ENCODE data around the gene ANKHD1. TPM values are rescaled to one million over a fixed set of nuclear protein-coding genes. Genes with fewer than 3 reads are reported as not detected.

ANKHD1 gene
- total and polyA plus RNA-seq, 8 donors = 104 to 148 (median 136) TPM

- no peaks in the 10 kb centered on the region for H3K9me3 ChIP-seq
- no peak for DNase-seq
- no peaks in the 10 kb centered on the region for H3K27me3 ChIP-seq
- no peak for ATAC-seq
- intact Hi-C loops (cut with DNase I) = no loop called here
- peaks cover 35 to 74% of the 10 kb centered on the region in 2 donors for H3K4me1 ChIP-seq
- TF ChIP-seq, protein P1, sequence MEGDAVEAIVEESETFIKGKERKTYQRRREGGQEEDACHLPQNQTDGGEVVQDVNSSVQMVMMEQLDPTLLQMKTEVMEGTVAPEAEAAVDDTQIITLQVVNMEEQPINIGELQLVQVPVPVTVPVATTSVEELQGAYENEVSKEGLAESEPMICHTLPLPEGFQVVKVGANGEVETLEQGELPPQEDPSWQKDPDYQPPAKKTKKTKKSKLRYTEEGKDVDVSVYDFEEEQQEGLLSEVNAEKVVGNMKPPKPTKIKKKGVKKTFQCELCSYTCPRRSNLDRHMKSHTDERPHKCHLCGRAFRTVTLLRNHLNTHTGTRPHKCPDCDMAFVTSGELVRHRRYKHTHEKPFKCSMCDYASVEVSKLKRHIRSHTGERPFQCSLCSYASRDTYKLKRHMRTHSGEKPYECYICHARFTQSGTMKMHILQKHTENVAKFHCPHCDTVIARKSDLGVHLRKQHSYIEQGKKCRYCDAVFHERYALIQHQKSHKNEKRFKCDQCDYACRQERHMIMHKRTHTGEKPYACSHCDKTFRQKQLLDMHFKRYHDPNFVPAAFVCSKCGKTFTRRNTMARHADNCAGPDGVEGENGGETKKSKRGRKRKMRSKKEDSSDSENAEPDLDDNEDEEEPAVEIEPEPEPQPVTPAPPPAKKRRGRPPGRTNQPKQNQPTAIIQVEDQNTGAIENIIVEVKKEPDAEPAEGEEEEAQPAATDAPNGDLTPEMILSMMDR (IDR thresholded peaks at IDR 0.05) = no peak
- H3K36me3 ChIP-seq = peaks cover 0 to 48% of the 10 kb centered on the region in 2 donors
- no peak overlapping the region for H3K4me3 ChIP-seq
- H3K27ac ChIP-seq = peak overlapping the region in 1 of 2 donors; percentile 93
Observed at GRCh38 chr5:140550147-140551079, 148.8 kb downstream of the ANKHD1 start.

GRCh38 chr5:140551872-140552271 lies 150.2 kb downstream of the ANKHD1 start:
- peaks cover 42 to 76% of the 10 kb centered on the region in 2 donors for H3K4me1 ChIP-seq
- TF ChIP-seq, protein P1 (IDR thresholded peaks at IDR 0.05) = no peak
- peaks cover 0 to 46% of the 10 kb centered on the region in 2 donors for H3K36me3 ChIP-seq
- DNase-seq = no peak
- H3K27me3 ChIP-seq = no peaks in the 10 kb centered on the region
- ATAC-seq = no peak
- no peak overlapping the region for H3K27ac ChIP-seq
- intact Hi-C loops (cut with DNase I) = no loop called here
- no peak overlapping the region for H3K4me3 ChIP-seq
- H3K9me3 ChIP-seq = no peaks in the 10 kb centered on the region

GRCh38 chr5:140553657-140554056 lies 152.0 kb downstream of the ANKHD1 start:
- peaks cover 0 to 46% of the 10 kb centered on the region in 2 donors for H3K36me3 ChIP-seq
- DNase-seq (no peak), ATAC-seq (no peak)
- intact Hi-C loops (cut with DNase I) = no loop called here
- TF ChIP-seq, protein P1 (IDR thresholded peaks at IDR 0.05) = no peak
- no peak overlapping the region for H3K4me3 ChIP-seq
- no peaks in the 10 kb centered on the region for H3K9me3 ChIP-seq
- peak overlapping the region in 1 of 2 donors; percentile 58 for H3K27ac ChIP-seq
- H3K4me1 ChIP-seq = peaks cover 29 to 67% of the 10 kb centered on the region in 2 donors
- no peaks in the 10 kb centered on the region for H3K27me3 ChIP-seq

GRCh38 chr5:140554454-140554853 lies 152.8 kb downstream of the ANKHD1 start:
- H3K9me3 ChIP-seq = no peaks in the 10 kb centered on the region
- H3K27ac ChIP-seq = peak overlapping the region in 1 of 2 donors; percentile 58
- ATAC-seq (no peak), DNase-seq (no peak)
- TF ChIP-seq, protein P1 (IDR thresholded peaks at IDR 0.05) = no peak
- H3K4me3 ChIP-seq = no peak overlapping the region
- no peaks in the 10 kb centered on the region for H3K27me3 ChIP-seq
- peaks cover 21 to 59% of the 10 kb centered on the region in 2 donors for H3K4me1 ChIP-seq
- intact Hi-C loops (cut with DNase I) = no loop called here
- peaks cover 0 to 39% of the 10 kb centered on the region in 2 donors for H3K36me3 ChIP-seq

DNA sequence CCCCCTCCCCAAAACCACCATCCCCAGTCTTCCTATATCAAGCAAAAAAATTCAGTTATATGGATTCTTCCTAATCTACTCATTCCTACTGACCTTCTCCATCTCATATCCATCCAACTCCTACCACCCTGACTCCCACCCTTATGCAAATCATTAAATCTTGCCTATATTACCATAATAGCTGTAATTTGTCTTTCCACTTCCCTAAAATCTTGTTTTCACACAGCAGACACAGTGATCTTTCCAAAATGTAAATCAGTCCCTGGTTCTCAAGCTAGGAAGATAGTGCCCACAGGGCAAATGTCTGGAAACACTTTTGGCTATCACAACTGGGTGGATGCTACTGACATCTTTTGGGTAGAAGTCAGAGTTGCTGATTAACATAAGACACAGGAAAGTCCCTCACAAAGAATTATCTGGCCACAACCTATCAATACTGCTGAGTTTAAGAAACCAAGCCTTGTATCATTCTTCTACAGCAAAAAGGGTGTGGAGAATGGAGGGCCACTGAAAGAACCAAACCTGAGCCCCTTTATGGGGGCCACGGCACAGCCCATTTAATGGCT lies 154.2 kb downstream of the ANKHD1 start:
- intact Hi-C loops (cut with DNase I) = no loop called here
- ATAC-seq (no peak), DNase-seq (no peak)
- Histone ChIP-seq H3K9me3 (no peaks in the 10 kb centered on the region), H3K27me3 (no peaks in the 10 kb centered on the region), H3K27ac (peak overlapping the region in 1 of 2 donors; percentile 93), H3K36me3 (peaks cover 0 to 34% of the 10 kb centered on the region in 2 donors), H3K4me3 (peak overlapping the region; percentile 70 to 79), H3K4me1 (peaks cover 15 to 51% of the 10 kb centered on the region in 2 donors)
- TF ChIP-seq, protein P1 (IDR thresholded peaks at IDR 0.05) = no peak

All from left lung (tissue), 10 donors.